ENCODE results near the gene COG4. TPM values are rescaled to one million over a fixed set of nuclear protein-coding genes. Genes with fewer than 3 reads are reported as not detected.

Gene COG4
- total and polyA plus RNA-seq, 2 experiments from 2014 or later, result 60.6 to 66.4 TPM

DNA sequence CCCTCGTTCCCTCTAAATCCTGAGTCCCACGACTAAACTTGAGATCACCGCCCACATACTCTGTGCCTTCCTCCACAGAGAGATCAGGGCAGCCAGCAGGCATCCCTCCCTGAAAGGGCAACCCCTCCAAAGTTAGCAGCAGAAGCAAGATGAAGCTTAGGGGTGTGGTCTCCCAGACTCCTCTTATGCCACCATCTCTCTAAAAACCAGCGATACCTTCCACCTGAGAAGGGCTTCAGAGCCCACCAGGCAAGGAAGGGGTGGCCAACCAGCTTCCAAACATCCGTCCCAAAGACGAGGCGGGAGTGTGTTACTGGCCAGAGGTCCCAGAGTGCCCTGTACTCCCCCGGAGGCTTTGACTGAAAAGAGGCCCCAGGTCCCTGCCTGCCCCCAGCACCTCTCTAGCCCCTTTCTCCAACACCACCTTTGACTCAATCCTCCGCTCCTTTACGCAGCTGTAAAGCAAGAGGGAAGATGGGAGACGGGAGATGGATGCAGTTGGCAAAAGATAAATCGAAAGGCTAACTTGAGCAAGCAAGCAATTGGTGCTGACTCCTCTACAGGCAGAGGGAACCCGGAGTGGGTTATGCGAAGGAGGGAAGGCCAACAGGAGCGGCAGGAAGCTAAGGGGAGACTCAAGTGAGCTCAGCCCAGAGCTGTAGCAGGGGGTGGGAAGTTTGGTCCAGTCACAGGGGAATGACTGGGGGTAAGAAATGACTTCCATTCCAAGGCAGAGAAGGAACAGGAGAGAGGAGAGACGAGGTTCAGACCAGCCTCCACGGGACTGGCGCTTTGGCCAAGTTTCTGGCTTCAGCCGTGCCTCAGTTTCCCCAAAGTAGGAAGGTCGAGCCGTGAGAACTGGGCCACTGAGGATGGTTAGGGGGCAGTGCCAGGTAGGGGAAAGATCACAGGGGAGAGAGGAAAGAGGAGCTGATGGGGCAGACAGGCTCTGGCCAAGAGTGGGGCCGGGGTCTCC lies 85.5 kb downstream of the COG4 start:
- Histone ChIP-seq H3K4me3 (peak overlapping the region; percentile 87), H3K9me3 (ENCODE audit: low read depth) (no peaks in the 10 kb centered on the region), H3K4me2 (ENCODE audit: unreplicated experiment) (peak overlapping the region; percentile 98), H3K36me3 (ENCODE audit: low read depth) (no peaks in the 10 kb centered on the region), H3K4me1 (ENCODE audit: insufficient read depth) (peaks cover 35% of the 10 kb centered on the region), H4K20me1 (ENCODE audit: insufficient read depth) (no peaks in the 10 kb centered on the region; the same call in 1 of the 2 replicates), H2AFZ (peak overlapping the region; percentile 66), H3K9me2 (ENCODE audit: insufficient read depth) (no peaks in the 10 kb centered on the region), H3K9ac (peak overlapping the region; percentile 84), H3F3A (ENCODE audit: insufficient read depth) (peaks cover 30% of the 10 kb centered on the region), H3K27me3 (replicated peaks; ENCODE audit: insufficient read depth) (no peaks in the 10 kb centered on the region), H3K27ac (peak overlapping the region; percentile 76), H3K79me2 (ENCODE audit: insufficient read depth) (peaks cover 47% of the 10 kb centered on the region)
- peak; percentile 86 for DNase-seq
- TF ChIP-seq EZH2phosphoT487 (IDR thresholded peaks at IDR 0.05; ENCODE audit: insufficient read depth, low read depth) (no peak), EZH2 (IDR thresholded peaks at IDR 0.05; ENCODE audit: insufficient read depth, poor library complexity, severe bottlenecking) (no peak)
- 3 to 5% methylated on average over 22 of the region's 22 CpGs for WGBS, 2 experiments (ENCODE audit: low coverage in 1 of 2, low lambda C conversion rate in 2 of 2, missing lambda C conversion rate in 2 of 2)
- in situ Hi-C loops (cut with MboI), result no loop called here

DNA sequence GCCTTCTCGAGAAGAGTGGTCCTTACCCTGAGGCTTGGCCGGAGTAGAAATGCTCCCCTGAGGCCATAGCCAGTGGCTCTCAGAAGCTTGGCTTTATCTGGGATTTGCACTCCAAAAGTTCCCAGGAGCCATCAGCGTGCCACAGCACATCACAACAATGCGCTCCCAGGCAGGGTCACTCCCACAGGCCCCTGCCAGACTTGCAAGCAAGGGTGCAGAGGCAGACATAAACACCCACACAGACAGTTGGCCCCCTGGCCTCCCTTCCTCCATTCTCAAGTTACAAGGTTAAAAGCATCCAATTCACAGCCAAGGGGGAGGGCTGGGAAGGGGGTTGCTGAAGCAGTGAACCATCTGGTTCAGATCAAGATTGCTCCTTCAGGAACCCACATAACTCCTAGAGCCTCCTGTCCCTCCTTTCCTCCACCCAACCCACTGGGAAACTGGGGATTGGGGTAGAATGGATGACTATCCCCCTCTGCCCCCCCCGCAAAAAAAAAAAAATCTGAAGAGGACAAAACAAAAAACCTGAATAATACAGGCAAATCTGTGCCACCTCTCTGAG lies 86.3 kb downstream of the COG4 start:
- DNase-seq, result peak; percentile 77
- Histone ChIP-seq H3K9ac (peak overlapping the region; percentile 84), H3K4me3 (peak overlapping the region; percentile 87), H3K79me2 (ENCODE audit: insufficient read depth) (peaks cover 53% of the 10 kb centered on the region), H3K27ac (peak overlapping the region; percentile 76), H3K9me3 (ENCODE audit: low read depth) (no peaks in the 10 kb centered on the region), H3K4me1 (ENCODE audit: insufficient read depth) (peaks cover 39% of the 10 kb centered on the region), H3F3A (ENCODE audit: insufficient read depth) (peaks cover 35% of the 10 kb centered on the region), H3K36me3 (ENCODE audit: low read depth) (no peaks in the 10 kb centered on the region), H4K20me1 (ENCODE audit: insufficient read depth) (no peaks in the 10 kb centered on the region; the same call in 1 of the 2 replicates), H3K27me3 (replicated peaks; ENCODE audit: insufficient read depth) (no peaks in the 10 kb centered on the region), H3K9me2 (ENCODE audit: insufficient read depth) (no peaks in the 10 kb centered on the region), H3K4me2 (ENCODE audit: unreplicated experiment) (peak overlapping the region; percentile 98), H2AFZ (peak overlapping the region; percentile 66; the same call in 1 of the 2 replicates)
- in situ Hi-C loops (cut with MboI), result no loop called here
- 18 to 19% methylated on average over 5 of the region's 5 CpGs for WGBS, 2 experiments (ENCODE audit: low coverage in 1 of 2, low lambda C conversion rate in 2 of 2, missing lambda C conversion rate in 2 of 2)
- no peak for TF ChIP-seq EZH2 (IDR thresholded peaks at IDR 0.05; ENCODE audit: insufficient read depth, poor library complexity, severe bottlenecking)

DNA sequence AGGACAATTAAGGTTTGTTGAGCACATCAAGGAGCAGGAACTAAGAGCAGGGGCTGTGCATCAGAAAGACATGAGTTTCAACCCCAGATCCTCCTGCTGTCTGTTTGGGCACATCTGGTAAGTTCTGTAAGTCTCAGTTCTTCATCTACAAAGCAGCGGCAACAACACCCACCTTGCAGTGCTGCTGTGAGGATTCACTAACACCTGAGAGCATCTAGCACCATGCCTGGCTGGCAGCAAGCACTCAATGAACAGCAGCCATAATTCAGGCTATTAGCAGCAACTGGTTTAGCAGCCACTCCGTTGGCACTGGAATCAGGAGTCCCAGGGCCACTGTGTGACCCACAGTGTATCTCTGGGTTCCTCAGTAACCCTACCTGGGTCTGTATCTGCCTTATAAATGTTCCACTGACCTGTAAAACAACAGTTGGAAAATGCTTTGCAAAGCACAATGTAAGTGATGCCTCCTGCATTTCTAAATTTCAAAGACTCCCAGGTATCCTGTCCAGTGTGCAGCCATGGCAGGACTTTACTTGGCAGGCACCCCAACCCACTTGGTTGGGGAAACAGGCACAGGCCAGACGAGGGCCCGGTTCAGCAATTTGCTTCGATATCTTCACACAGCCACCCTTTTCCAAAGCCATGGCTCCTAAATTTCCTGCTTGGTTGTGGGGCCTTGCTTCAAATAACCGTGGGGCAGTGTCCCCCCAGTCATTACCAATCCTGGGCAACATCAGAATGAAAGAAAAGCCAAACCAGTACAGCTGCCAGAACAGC lies 88.7 kb downstream of the COG4 start:
- no peak for DNase-seq
- Histone ChIP-seq H3K4me3 (no peak overlapping the region), H3K9ac (no peak overlapping the region), H3K27me3 (replicated peaks; ENCODE audit: insufficient read depth) (no peaks in the 10 kb centered on the region), H3K4me2 (ENCODE audit: unreplicated experiment) (no peak overlapping the region), H3F3A (ENCODE audit: insufficient read depth) (peaks cover 35% of the 10 kb centered on the region), H3K27ac (no peak overlapping the region), H4K20me1 (ENCODE audit: insufficient read depth) (no peaks in the 10 kb centered on the region; the same call in 1 of the 2 replicates), H3K79me2 (ENCODE audit: insufficient read depth) (peaks cover 75% of the 10 kb centered on the region), H2AFZ (no peak overlapping the region), H3K4me1 (ENCODE audit: insufficient read depth) (peaks cover 39% of the 10 kb centered on the region), H3K36me3 (ENCODE audit: low read depth) (no peaks in the 10 kb centered on the region), H3K9me2 (ENCODE audit: insufficient read depth) (no peaks in the 10 kb centered on the region), H3K9me3 (ENCODE audit: low read depth) (no peaks in the 10 kb centered on the region)
- WGBS, 2 experiments (ENCODE audit: low coverage in 1 of 2, low lambda C conversion rate in 2 of 2, missing lambda C conversion rate in 2 of 2), result 76 to 80% methylated on average over 6 of the region's 6 CpGs
- in situ Hi-C loops (cut with MboI), result no loop called here
- TF ChIP-seq EZH2phosphoT487 (IDR thresholded peaks at IDR 0.05; ENCODE audit: insufficient read depth, low read depth), result no peak
- no peak for TF ChIP-seq EZH2 (IDR thresholded peaks at IDR 0.05; ENCODE audit: insufficient read depth, poor library complexity, severe bottlenecking)

Data from GM23248 (cell line).